Testis (tissue), 2 donors: ENCODE data around the gene CREBRF.

Source experiments
- POLR2A ChIP-seq: fragments of 450-650 bp; IDR thresholded peaks from one replicate; pipeline ENCODE4 v1.6.1; 2017; ENCODE audit warnings: antibody characterized with exemption, mild to moderate bottlenecking, moderate library complexity
- TF ChIP-seq, protein P1 (sequence below), 3 experiments: fragments of 450-650 bp in 2 of 3; fragments of 200-600 bp in 1 of 3; sonication (generic) in 1 of 3; IDR thresholded peaks; one replicate each; pipeline ENCODE4 v1.5.1; 2016 to 2019; ENCODE audit warnings: antibody characterized with exemption in 3 of 3, mild to moderate bottlenecking in 2 of 3, moderate library complexity in 1 of 3

DNA sequence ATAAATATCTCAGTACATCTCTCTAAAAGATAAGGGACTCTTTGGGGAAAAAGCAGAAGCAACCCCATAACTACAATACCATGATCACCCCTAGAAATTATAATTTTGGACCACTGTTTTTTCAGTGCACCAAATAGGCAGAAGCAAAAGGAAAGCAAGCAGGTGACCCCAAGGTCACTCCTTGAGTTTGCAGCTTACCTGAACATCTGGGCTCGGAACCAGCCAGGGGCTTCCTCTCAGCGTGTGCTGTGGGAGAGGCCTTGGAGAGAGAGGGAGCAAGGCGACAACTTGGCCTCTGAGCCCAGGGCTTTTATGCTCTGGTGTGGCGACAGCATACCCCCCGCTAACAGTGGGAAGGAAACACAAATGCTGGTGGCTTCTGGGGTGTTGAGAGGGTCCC, 105.0 kb downstream of the CREBRF start:
- TF ChIP-seq, protein P1, sequence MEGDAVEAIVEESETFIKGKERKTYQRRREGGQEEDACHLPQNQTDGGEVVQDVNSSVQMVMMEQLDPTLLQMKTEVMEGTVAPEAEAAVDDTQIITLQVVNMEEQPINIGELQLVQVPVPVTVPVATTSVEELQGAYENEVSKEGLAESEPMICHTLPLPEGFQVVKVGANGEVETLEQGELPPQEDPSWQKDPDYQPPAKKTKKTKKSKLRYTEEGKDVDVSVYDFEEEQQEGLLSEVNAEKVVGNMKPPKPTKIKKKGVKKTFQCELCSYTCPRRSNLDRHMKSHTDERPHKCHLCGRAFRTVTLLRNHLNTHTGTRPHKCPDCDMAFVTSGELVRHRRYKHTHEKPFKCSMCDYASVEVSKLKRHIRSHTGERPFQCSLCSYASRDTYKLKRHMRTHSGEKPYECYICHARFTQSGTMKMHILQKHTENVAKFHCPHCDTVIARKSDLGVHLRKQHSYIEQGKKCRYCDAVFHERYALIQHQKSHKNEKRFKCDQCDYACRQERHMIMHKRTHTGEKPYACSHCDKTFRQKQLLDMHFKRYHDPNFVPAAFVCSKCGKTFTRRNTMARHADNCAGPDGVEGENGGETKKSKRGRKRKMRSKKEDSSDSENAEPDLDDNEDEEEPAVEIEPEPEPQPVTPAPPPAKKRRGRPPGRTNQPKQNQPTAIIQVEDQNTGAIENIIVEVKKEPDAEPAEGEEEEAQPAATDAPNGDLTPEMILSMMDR (IDR thresholded peaks at IDR 0.05): no peak
- TF ChIP-seq POLR2A: no peak
